Tibial artery (tissue), 4 donors: Measurements from ENCODE around the gene PSRC1.

ENCODE experiments used
- DNase-seq, 2 donors: peaks; one replicate each; pipeline ENCODE4 v3.0.0-alpha.2; 2019
- H3K27ac ChIP-seq, 2 donors: fragments of 200-600 bp; sonication (generic) in 1 of 2; 1 replicate in 1 of 2; 2 replicates in 1 of 2; pipeline ENCODE4 v1.5.1; 2018 to 2019; ENCODE audit warnings: mild to moderate bottlenecking in 1 of 2
- H3K27me3 ChIP-seq, 2 donors: fragments of 200-600 bp; sonication (generic) in 1 of 2; one replicate each; pipeline versions ENCODE4 v1.5.1 to v1.6.0; 2016 to 2019
- H3K36me3 ChIP-seq, 3 donors: fragments of 200-600 bp; sonication (generic) in 2 of 3; one replicate each; pipeline ENCODE4 v1.5.1; 2016 to 2019; ENCODE audit warnings: mild to moderate bottlenecking in 2 of 3
- H3K4me1 ChIP-seq, 4 donors: fragments of 200-600 bp; sonication (generic) in 2 of 4; 1 replicate in 3 of 4; 2 replicates in 1 of 4; pipeline ENCODE4 v1.5.1; 2016 to 2019
- H3K4me3 ChIP-seq, 2 donors: fragments of 200-600 bp; sonication (generic) in 1 of 2; 1 replicate in 1 of 2; 2 replicates in 1 of 2; pipeline ENCODE4 v1.5.1; 2018 to 2019; ENCODE audit warnings: mild to moderate bottlenecking in 2 of 2
- H3K9me3 ChIP-seq, 3 donors: fragments of 200-600 bp; sonication (generic) in 1 of 3; one replicate each; pipeline ENCODE4 v1.5.1; 2016 to 2019
- intact Hi-C: fragments of 100-400 bp; cut with DNase I; formaldehyde crosslinking; loops from one replicate; pipeline ENCODE4 v1.15.0; 2023; ENCODE audit warnings: low total_unique reads
- TF ChIP-seq, protein P1 (sequence below), 2 experiments: fragments of 200-600 bp in 1 of 2; fragments of 450-650 bp in 1 of 2; IDR thresholded peaks; one replicate each; pipeline ENCODE4 v1.5.1; 2017 to 2019; ENCODE audit warnings: antibody characterized with exemption in 2 of 2, mild to moderate bottlenecking in 1 of 2, moderate library complexity in 1 of 2

PSRC1 gene

DNA sequence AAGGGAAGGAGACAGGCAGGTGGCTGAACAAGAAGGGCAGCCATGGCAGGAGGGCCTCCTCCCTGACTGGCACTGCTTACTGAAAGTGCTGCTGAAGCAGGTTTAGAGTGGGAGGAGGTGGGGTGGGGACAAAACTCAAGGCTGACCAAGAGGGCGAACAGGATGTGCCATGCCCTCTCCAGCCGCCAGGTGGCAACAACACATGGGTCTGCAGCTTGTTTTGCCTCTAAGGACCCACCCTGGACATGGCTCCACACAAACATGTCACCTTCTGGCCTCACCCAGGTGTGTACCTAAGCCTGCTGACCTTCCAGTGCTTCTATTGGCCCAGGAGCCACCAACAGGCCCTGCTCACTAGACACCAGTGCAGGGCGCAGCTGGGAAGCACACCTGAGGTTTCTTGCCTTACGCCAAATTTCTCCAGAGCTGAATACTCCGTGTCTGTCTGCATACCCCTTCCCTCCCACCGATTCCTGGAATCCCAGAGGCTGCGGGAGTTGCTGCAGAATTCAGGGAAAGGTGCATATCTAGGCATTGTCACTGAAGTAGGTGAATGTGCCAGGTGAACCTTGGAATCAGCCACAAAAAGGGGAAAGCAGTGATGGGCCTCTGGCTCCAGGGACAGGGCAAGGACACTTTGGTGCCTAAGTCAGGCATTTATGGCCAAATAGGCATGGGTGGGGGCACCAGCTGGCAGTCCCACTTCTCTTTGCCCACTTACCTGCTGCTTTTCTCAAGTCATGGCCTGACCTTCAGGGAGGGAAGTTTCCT lies 5.3 kb downstream of the PSRC1 start:
- H3K4me1 ChIP-seq: peaks cover 0 to 23% (median 21%) of the 10 kb centered on the region in 4 donors

DNA sequence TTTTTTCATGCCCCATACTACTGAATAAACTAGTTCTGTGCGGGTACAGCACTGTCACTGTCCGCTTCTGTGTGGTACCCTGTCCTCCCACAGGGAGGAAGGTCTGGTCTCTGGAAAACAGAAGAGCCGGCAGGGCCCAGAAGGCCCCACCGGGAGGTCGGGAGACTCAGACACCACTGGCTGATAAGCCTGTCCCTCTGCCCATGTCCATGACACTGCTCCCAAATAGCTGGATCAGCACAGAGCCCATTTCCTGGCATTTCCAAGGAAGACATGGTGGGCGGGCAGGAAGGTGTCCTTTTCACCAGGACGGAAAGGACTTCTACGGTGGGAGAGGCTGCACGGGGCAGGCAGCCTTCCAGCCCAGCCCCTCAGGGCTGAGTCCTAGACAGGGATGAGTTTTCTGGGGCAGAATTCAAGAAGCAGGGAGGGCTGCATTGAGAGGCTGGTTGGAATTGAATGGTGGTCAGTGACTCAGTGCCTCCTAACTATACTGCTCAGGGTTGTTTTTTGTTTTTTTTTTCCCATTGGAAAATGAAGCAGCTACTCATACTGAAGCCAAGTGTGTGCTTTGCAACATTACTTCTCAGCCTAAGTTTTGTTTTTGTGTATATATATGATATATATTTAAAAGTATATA lies 7.1 kb downstream of the PSRC1 start:
- Histone ChIP-seq H3K9me3 (no peaks in the 10 kb centered on the region), H3K4me1 (peaks cover 0 to 12% (median 9%) of the 10 kb centered on the region in 4 donors), H3K27ac (no peak overlapping the region), H3K27me3 (no peaks in the 10 kb centered on the region), H3K4me3 (no peak overlapping the region), H3K36me3 (peaks cover 0 to 17% (median 0%) of the 10 kb centered on the region in 3 donors)
- TF ChIP-seq, protein P1, sequence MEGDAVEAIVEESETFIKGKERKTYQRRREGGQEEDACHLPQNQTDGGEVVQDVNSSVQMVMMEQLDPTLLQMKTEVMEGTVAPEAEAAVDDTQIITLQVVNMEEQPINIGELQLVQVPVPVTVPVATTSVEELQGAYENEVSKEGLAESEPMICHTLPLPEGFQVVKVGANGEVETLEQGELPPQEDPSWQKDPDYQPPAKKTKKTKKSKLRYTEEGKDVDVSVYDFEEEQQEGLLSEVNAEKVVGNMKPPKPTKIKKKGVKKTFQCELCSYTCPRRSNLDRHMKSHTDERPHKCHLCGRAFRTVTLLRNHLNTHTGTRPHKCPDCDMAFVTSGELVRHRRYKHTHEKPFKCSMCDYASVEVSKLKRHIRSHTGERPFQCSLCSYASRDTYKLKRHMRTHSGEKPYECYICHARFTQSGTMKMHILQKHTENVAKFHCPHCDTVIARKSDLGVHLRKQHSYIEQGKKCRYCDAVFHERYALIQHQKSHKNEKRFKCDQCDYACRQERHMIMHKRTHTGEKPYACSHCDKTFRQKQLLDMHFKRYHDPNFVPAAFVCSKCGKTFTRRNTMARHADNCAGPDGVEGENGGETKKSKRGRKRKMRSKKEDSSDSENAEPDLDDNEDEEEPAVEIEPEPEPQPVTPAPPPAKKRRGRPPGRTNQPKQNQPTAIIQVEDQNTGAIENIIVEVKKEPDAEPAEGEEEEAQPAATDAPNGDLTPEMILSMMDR (IDR thresholded peaks at IDR 0.05): no peak
- intact Hi-C loops: loop anchor here (2.0 kb wide), 1 partner anchor 123 kb away; no protein-coding TSS in a partner anchor
- no peak for DNase-seq

More for the DNA sequence above, 5.3 kb downstream of the PSRC1 start:
- intact Hi-C loops: loop anchor here (2.0 kb wide), 1 partner anchor 121 kb away; no protein-coding TSS in a partner anchor
- H3K36me3 ChIP-seq: peaks cover 0 to 1% (median 0%) of the 10 kb centered on the region in 3 donors
- TF ChIP-seq, protein P1 (IDR thresholded peaks at IDR 0.05): peak; percentile 89 to 91
- H3K27ac ChIP-seq: peak overlapping the region in 1 of 2 donors; percentile 35
- no peak overlapping the region for H3K4me3 ChIP-seq
- no peaks in the 10 kb centered on the region for H3K27me3 ChIP-seq
- H3K9me3 ChIP-seq: no peaks in the 10 kb centered on the region
- DNase-seq: peak; percentile 74 to 84

DNA sequence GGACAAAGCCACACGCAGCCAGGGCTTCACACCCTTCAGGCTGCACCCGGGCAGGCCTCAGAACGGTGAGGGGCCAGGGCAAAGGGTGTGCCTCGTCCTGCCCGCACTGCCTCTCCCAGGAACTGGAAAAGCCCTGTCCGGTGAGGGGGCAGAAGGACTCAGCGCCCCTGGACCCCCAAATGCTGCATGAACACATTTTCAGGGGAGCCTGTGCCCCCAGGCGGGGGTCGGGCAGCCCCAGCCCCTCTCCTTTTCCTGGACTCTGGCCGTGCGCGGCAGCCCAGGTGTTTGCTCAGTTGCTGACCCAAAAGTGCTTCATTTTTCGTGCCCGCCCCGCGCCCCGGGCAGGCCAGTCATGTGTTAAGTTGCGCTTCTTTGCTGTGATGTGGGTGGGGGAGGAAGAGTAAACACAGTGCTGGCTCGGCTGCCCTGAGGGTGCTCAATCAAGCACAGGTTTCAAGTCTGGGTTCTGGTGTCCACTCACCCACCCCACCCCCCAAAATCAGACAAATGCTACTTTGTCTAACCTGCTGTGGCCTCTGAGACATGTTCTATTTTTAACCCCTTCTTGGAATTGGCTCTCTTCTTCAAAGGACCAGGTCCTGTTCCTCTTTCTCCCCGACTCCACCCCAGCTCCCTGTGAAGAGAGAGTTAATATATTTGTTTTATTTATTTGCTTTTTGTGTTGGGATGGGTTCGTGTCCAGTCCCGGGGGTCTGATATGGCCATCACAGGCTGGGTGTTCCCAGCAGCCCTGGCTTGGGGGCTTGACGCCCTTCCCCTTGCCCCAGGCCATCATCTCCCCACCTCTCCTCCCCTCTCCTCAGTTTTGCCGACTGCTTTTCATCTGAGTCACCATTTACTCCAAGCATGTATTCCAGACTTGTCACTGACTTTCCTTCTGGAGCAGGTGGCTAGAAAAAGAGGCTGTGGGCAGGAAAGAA lies 8.1 kb downstream of the PSRC1 start:
- TF ChIP-seq, protein P1 (IDR thresholded peaks at IDR 0.05): no peak
- Histone ChIP-seq H3K4me3 (no peak overlapping the region), H3K27ac (no peak overlapping the region), H3K9me3 (no peaks in the 10 kb centered on the region), H3K36me3 (peaks cover 0 to 27% (median 0%) of the 10 kb centered on the region in 3 donors), H3K27me3 (no peaks in the 10 kb centered on the region), H3K4me1 (peaks cover 0 to 12% (median 9%) of the 10 kb centered on the region in 4 donors)
- DNase-seq: peak in 1 of 2 donors; percentile 61
- intact Hi-C loops: no loop called here

DNA sequence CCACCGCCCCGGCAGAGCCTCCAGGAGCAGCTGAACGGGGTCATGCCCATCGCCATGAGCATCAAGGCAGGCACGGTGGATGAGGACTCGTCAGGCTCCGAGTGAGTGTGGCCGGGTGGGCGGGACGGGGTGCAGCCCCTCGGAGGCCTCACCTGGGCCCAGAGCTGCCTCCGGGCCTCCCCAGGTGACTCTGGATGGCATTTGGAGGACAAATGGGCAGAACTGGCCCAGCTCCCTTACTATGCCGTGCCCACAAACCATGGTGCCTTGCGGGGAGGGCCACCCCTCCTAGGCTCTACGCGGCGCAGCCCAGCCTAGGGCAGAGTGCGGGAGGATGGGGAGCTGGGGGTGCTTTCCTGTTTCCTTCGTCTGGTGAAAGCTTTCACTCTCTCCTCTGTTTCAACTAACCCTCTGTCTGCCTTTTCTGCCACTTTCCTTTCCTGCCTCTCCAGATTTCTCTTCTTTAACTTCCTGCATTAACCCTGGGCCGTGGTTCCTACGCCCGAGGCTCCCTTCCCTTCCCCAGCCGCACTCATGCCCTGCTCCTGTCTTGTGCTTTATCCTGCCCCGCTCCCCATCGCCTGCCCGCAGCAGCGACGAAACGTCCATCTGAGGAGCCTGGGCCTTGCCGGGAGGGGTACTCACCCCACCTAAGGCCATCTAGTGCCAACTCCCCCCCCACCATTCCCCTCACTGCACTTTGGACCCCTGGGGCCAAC lies 9.2 kb downstream of the PSRC1 start:
- Histone ChIP-seq H3K4me3 (no peak overlapping the region), H3K36me3 (peaks cover 0 to 37% (median 4%) of the 10 kb centered on the region in 3 donors), H3K27ac (no peak overlapping the region), H3K4me1 (peaks cover 0 to 12% (median 9%) of the 10 kb centered on the region in 4 donors), H3K27me3 (no peaks in the 10 kb centered on the region), H3K9me3 (no peaks in the 10 kb centered on the region)
- intact Hi-C loops: no loop called here
- TF ChIP-seq, protein P1 (IDR thresholded peaks at IDR 0.05): no peak
- DNase-seq: no peak
